Middle frontal gyrus (tissue), 1 donor: ENCODE data around the gene MRPS15.
"Not testable (repeated sequence)": the region's sequence is repeated elsewhere in the genome, so short reads cannot be mapped to it uniquely, and the experiment has no call there.

Experiments used
- DNase-seq: peaks from one replicate; pipeline ENCODE4 v3.0.0-alpha.2; 2015; ENCODE audit warnings: low spot score; ENCODE audit errors: extremely low spot score

Gene MRPS15

GRCh38 chr1:36463803-36464604 is at the start of gene MRPS15:
Gene MRPS15, minus strand, starts transcription at chr1:36464384. Its CDS starts 109 bp downstream, at chr1:36464275.
- peak; percentile 96 for DNase-seq

- DNase-seq, result no peak
Observed at GRCh38 chr1:36512842-36513241, 48.7 kb upstream of the MRPS15 start.

GRCh38 chr1:36511804-36512798 is 47.9 kb upstream of the MRPS15 start:
- DNase-seq, result no peak

- not testable (repeated sequence) for DNase-seq
Observed at GRCh38 chr1:36511220-36511619, 47.0 kb upstream of the MRPS15 start.

DNA sequence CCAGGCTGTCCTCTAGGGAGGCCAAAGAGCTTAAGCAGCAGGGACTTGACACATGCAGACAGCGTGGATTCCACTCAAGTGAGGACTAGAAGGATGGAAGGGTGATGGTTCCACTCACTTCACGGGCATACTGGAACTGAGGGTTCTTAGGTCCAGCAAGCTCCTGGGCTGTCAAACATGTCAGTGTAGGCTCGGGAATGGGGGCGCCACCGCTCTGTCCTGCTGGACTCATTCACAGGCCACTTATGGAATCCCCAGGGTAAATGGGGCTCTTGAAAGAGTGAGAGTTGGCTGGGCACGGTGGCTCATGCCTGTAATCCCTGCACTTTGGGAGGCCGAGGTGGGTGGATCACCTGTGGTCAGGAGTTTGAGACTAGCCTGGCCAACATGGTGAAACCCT is 46.2 kb upstream of the MRPS15 start:
- no peak for DNase-seq

DNA sequence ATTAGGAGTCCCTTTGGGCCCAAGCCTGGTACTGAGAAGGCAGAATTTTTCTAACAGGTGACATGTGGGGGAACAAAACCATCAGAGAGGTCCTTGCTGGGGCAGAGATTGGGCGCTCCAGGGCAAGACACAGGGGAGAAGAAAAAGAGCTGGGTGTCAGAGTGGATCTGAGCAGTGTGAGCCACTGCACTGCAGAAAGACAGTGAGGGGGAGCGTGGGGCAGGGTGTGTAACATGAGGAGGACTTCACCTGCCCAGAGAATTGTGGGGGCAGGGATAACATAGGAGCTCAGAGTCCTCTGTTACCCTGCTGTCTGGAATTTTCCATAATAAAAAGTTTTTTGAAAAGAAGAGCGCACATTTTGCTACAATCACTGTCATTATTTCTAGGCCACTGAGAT is 44.1 kb upstream of the MRPS15 start:
- DNase-seq, result no peak

- no peak for DNase-seq
Observed at GRCh38 chr1:36506276-36506920, 42.2 kb upstream of the MRPS15 start.

GRCh38 chr1:36503733-36504132 is 39.5 kb upstream of the MRPS15 start:
- DNase-seq, result no peak

DNA sequence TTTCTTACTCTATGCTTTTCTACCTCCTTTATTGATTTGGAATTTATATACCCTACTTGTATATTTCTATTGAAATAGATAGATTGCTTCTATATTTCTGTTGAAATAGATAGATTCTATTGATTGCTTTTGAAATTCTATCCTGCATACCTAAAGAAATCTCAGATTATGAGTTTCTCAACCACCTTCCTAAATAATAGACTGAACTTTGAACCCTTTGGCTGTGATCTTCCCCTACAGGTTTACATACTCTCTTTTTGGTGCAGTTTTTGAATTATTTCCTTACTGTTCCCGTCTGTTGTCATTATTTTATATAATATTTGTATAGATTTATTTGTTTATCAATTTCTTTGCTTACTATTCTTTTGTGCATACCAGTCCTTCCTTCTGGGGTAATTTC is 39.0 kb upstream of the MRPS15 start:
- no peak for DNase-seq

- no peak for DNase-seq
Observed at GRCh38 chr1:36502616-36503015, 38.4 kb upstream of the MRPS15 start.

DNA sequence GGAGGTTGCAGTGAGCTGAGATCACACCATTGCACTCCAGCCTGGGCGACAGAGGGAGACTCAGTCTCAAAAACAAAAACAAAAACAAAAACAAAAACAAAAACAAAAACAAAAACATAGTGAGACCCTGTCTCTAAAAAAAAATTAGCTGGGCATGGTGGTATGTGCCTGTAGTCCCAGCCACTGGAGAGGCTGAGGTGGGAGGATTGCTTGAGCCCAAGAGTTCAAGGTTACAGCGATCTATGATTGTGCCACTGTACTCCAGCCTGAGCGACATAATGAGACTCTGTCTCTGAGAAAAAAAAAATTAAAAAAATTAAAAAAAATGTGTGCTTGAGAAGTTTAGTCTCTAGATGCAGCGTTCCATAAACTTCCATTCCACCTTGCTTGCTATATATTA is 37.7 kb upstream of the MRPS15 start:
- not testable (repeated sequence) for DNase-seq

DNA sequence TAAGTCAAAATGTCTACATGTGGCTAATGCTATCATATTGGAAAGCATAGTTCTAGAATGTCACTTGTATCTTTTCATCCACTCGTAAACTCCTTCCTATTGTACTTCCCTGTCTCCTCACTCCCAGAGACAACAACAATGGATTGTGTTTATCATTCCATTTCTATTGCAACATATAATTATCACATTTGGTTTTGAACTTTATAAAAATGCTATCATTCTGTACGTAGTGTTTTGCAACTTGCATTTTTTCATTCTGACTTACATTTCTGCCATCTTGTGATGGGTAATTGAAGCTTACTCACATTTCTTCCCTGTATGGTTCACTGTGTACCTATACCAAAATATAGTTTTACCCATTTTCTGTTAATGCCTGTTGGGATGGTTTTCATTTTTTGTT is 33.0 kb upstream of the MRPS15 start:
- DNase-seq, result no peak

GRCh38 chr1:36494971-36495370 is 30.8 kb upstream of the MRPS15 start:
- no peak for DNase-seq

DNA sequence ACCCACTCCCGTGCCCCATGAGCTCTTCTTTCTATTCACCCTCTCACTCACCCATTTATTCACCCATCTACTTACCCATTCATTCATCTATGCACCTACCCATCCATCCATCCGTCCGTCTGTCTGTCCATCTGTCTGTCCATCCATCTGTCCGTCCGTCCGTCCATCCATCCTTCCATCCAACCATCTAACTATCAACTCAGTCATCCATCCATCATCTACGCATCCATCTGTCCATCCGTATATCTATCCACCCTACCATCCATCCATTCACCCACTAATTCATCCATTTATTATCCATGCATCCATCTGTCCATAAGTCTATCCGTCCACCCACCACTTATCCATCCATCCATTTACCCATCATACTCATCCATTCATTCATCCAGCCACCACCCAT is 29.3 kb upstream of the MRPS15 start:
- DNase-seq, result no peak

- no peak for DNase-seq
Observed at GRCh38 chr1:36492491-36492890, 28.3 kb upstream of the MRPS15 start.

DNA sequence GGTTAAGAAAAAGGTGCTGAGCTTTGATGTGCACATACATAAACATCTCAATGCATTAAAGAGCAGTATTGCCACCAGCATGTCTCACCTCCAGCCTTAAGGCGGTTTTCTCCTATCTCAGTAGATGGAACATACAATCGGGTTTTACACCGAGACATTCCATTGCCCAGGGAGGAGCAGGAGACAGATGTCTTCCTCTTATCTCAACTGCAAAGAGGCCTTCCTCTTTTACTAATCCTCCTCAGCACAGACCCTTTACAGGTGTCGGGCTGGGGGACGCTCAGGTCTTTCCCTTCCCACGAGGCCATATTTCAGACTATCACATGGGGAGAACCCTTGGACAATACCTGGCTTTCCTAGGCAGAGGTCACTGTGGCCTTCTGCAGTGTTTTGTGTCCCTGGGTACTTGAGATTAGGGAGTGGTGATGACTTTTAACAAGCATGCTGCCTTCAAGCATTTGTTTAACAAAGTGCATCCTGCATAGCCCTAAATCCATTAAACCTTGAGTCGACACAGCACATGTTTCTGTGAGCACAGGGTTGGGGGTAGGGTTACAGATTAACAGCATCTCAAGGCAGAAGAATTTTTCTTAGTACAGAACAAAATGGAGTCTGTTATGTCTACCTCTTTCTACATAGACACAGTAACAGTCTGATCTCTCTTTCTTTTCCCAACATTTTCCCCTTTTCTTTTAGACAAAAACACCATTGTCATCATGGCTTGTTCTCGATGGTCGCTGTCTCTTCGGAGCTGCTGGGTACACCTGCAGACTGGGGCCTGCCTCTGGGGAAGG is 25.3 kb upstream of the MRPS15 start:
- DNase-seq, result not testable (repeated sequence)

GRCh38 chr1:36487906-36488305 is 23.7 kb upstream of the MRPS15 start:
- DNase-seq, result no peak

- not testable (repeated sequence) for DNase-seq
Observed at GRCh38 chr1:36487336-36487725, 23.1 kb upstream of the MRPS15 start.

- DNase-seq, result no peak
Observed at GRCh38 chr1:36486439-36487335, 22.5 kb upstream of the MRPS15 start.

GRCh38 chr1:36486093-36486438 is 21.9 kb upstream of the MRPS15 start:
- no peak for DNase-seq
